KMS-11 (cell line): ENCODE measurements around the gene KRI1.
"Not testable (repeated sequence)": the region's sequence is repeated elsewhere in the genome, so short reads cannot be mapped to it uniquely, and the experiment has no call there.

Experiments used
- H2AFZ ChIP-seq: fragments of 200-600 bp; sonication (generic); 2 replicates; pipeline ENCODE4 v1.6.1; 2016; ENCODE audit warnings: antibody characterized with exemption, mixed run types, low read depth
- H3K27ac ChIP-seq: fragments of 200-600 bp; sonication (generic); 2 replicates; pipeline ENCODE4 v1.6.1; 2016; ENCODE audit warnings: mild to moderate bottlenecking, mixed run types
- H3K27me3 ChIP-seq: fragments of 200-600 bp; sonication (generic); 2 replicates; pipeline ENCODE4 v1.6.1; 2017; ENCODE audit warnings: mild to moderate bottlenecking, low read depth, mixed run types, moderate library complexity; ENCODE audit not compliant: insufficient read depth
- H3K36me3 ChIP-seq: fragments of 200-600 bp; sonication (generic); 2 replicates; pipeline ENCODE4 v1.6.1; 2017; ENCODE audit warnings: mild to moderate bottlenecking, mixed run types; ENCODE audit not compliant: insufficient read depth
- H3K4me1 ChIP-seq: fragments of 200-600 bp; sonication (generic); 2 replicates; pipeline ENCODE4 v1.6.1; 2016; ENCODE audit warnings: mild to moderate bottlenecking, low read depth, mixed run types; ENCODE audit not compliant: poor library complexity, severe bottlenecking
- H3K4me2 ChIP-seq: fragments of 200-600 bp; sonication (generic); 2 replicates; pipeline ENCODE4 v1.7.0; 2016; ENCODE audit warnings: mild to moderate bottlenecking, mixed run types
- H3K4me3 ChIP-seq: fragments of 200-600 bp; sonication (generic); IDR thresholded peaks from 2 replicates; pipeline ENCODE4 v1.6.1; 2017; ENCODE audit warnings: low read depth, low read length, mixed read lengths; ENCODE audit not compliant: insufficient read depth
- H3K79me2 ChIP-seq: fragments of 200-600 bp; sonication (generic); 2 replicates; pipeline ENCODE4 v1.6.1; 2016; ENCODE audit warnings: low read depth, mixed run types; ENCODE audit not compliant: insufficient read depth
- H3K9ac ChIP-seq: fragments of 200-600 bp; sonication (generic); 2 replicates; pipeline ENCODE4 v1.6.1; 2016; ENCODE audit warnings: mild to moderate bottlenecking, mixed run types
- H4K20me1 ChIP-seq: fragments of 200-600 bp; sonication (generic); 2 replicates; pipeline ENCODE4 v1.6.1; 2016; ENCODE audit warnings: mild to moderate bottlenecking, mixed run types; ENCODE audit not compliant: insufficient read depth
- TF ChIP-seq, protein P1 (sequence below): fragments of 200-600 bp; sonication (generic); conservative IDR thresholded peaks from 2 replicates; pipeline ENCODE4 v1.6.1; 2017; ENCODE audit warnings: low read depth, mild to moderate bottlenecking, antibody characterized with exemption, low read length, moderate library complexity, mixed read lengths

Gene KRI1

GRCh38 chr19:10532457-10532856 lies 33.4 kb downstream of the KRI1 start:
- H3K27ac ChIP-seq = no peak overlapping the region
- H3K9ac ChIP-seq = no peak overlapping the region
- no peak overlapping the region for H3K4me2 ChIP-seq
- no peak overlapping the region for H3K4me3 ChIP-seq
- no peaks in the 10 kb centered on the region for H4K20me1 ChIP-seq
- H3K4me1 ChIP-seq = no peaks in the 10 kb centered on the region
- H2AFZ ChIP-seq = no peak overlapping the region
- TF ChIP-seq, protein P1, sequence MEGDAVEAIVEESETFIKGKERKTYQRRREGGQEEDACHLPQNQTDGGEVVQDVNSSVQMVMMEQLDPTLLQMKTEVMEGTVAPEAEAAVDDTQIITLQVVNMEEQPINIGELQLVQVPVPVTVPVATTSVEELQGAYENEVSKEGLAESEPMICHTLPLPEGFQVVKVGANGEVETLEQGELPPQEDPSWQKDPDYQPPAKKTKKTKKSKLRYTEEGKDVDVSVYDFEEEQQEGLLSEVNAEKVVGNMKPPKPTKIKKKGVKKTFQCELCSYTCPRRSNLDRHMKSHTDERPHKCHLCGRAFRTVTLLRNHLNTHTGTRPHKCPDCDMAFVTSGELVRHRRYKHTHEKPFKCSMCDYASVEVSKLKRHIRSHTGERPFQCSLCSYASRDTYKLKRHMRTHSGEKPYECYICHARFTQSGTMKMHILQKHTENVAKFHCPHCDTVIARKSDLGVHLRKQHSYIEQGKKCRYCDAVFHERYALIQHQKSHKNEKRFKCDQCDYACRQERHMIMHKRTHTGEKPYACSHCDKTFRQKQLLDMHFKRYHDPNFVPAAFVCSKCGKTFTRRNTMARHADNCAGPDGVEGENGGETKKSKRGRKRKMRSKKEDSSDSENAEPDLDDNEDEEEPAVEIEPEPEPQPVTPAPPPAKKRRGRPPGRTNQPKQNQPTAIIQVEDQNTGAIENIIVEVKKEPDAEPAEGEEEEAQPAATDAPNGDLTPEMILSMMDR = no peak
- H3K36me3 ChIP-seq = no peaks in the 10 kb centered on the region
- H3K27me3 ChIP-seq = peaks cover 11% of the 10 kb centered on the region; the same call in 1 of the 2 replicates
- no peaks in the 10 kb centered on the region for H3K79me2 ChIP-seq

DNA sequence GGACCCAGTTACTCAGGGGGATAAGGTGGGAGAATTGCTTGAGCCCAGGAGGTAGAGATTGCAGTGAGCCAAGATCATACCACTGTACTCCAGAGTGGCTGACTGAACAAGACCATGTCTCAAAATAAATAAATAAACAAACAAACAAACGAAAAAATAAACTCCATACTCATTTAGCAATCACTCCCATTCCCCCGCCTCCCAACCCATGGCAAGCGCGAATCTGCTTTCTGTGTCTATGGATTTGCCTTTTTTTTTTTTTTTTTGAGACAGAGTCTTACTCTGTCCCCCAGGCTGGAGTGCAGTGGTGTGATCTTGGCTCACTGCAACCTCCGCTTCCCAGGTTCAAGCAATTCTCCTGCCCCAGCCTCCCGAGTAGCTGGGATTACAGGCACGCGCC lies 38.9 kb downstream of the KRI1 start:
- H2AFZ ChIP-seq, H3K27ac ChIP-seq, H3K4me2 ChIP-seq, H3K9ac ChIP-seq, H3K79me2 ChIP-seq, H3K4me3 ChIP-seq, H3K4me1 ChIP-seq, H4K20me1 ChIP-seq, H3K27me3 ChIP-seq, H3K36me3 ChIP-seq: not testable (repeated sequence)

DNA sequence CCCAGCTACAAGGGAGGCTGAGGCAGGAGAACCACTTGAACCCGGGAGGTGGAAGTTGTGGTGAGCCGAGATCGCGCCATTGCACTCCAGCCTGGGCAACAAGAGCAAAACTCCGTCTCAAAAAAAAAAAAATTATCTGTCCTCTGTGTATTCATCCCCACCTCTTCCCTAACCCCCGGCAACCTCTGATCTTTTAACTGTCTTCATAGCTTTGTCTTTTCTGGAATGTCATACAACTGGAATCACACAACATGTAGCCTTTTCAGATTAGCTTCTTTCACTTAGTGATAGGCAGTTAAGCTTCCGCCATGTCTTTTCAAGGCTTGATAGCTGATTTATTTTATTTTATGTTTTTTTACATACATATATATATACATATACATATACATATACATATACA lies 40.2 kb downstream of the KRI1 start:
- no peak overlapping the region for H3K27ac ChIP-seq
- no peaks in the 10 kb centered on the region for H4K20me1 ChIP-seq
- no peaks in the 10 kb centered on the region for H3K36me3 ChIP-seq
- H3K4me1 ChIP-seq = no peaks in the 10 kb centered on the region
- no peak overlapping the region for H2AFZ ChIP-seq
- TF ChIP-seq, protein P1 = no peak
- no peak overlapping the region for H3K9ac ChIP-seq
- H3K27me3 ChIP-seq = no peaks in the 10 kb centered on the region
- H3K4me3 ChIP-seq = no peak overlapping the region
- H3K4me2 ChIP-seq = no peak overlapping the region
- no peaks in the 10 kb centered on the region for H3K79me2 ChIP-seq

DNA sequence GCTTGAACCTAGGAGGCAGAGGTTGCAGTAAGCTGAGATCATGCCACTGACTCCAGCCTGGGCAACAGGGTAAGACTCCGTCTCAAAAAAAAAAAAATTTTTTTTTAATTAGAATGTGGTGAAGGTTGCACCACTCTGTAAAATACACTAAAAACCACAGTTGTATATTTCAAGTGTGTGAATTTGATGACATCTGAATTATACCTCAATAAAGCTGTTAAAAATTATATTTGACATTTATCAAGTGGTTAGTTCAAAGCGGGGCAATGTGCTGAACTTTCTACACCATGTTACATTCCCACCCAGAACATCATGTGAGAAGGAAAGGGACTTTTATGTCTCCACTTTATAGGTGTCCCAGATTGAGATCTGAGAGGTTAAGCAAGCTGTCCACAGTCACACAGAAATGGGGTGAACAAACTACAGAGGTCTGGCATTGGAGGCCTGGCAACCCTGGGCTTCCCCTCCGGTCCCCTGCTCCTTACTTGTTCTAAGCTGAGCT lies 42.6 kb downstream of the KRI1 start:
- no peak overlapping the region for H3K4me2 ChIP-seq
- H3K4me3 ChIP-seq = no peak overlapping the region
- no peaks in the 10 kb centered on the region for H3K36me3 ChIP-seq
- no peak overlapping the region for H3K9ac ChIP-seq
- H4K20me1 ChIP-seq = no peaks in the 10 kb centered on the region
- no peaks in the 10 kb centered on the region for H3K79me2 ChIP-seq
- TF ChIP-seq, protein P1 = no peak
- no peaks in the 10 kb centered on the region for H3K4me1 ChIP-seq
- no peak overlapping the region for H2AFZ ChIP-seq
- no peak overlapping the region for H3K27ac ChIP-seq
- peaks cover 14% of the 10 kb centered on the region for H3K27me3 ChIP-seq

GRCh38 chr19:10521461-10522171 lies 44.2 kb downstream of the KRI1 start:
- H3K4me1 ChIP-seq = no peaks in the 10 kb centered on the region
- H3K36me3 ChIP-seq = no peaks in the 10 kb centered on the region
- H3K27ac ChIP-seq = no peak overlapping the region
- H3K79me2 ChIP-seq = no peaks in the 10 kb centered on the region
- H3K4me3 ChIP-seq = no peak overlapping the region
- H2AFZ ChIP-seq = no peak overlapping the region
- TF ChIP-seq, protein P1 = no peak
- H3K4me2 ChIP-seq = no peak overlapping the region
- H4K20me1 ChIP-seq = no peaks in the 10 kb centered on the region
- H3K27me3 ChIP-seq = peaks cover 19% of the 10 kb centered on the region
- H3K9ac ChIP-seq = no peak overlapping the region
